GM18873 (cell line): ENCODE data around the gene CCDC15.
"Not testable (repeated sequence)": the region's sequence is repeated elsewhere in the genome, so short reads cannot be mapped to it uniquely, and the experiment has no call there.

Experiments used
- ATAC-seq: cut with Tn5 transposase; IDR thresholded peaks from one replicate; pipeline ENCODE4 v1.9.1; 2021; ENCODE audit warnings: mild to moderate bottlenecking, moderate library complexity, moderate number of reproducible peaks; ENCODE audit not compliant: unreplicated experiment, low FRiP score

The CCDC15 gene

GRCh38 chr11:125079151-125079877, 125.3 kb downstream of the CCDC15 start:
- no peak for ATAC-seq

GRCh38 chr11:125079878-125080530, 126.0 kb downstream of the CCDC15 start:
- no peak for ATAC-seq

DNA sequence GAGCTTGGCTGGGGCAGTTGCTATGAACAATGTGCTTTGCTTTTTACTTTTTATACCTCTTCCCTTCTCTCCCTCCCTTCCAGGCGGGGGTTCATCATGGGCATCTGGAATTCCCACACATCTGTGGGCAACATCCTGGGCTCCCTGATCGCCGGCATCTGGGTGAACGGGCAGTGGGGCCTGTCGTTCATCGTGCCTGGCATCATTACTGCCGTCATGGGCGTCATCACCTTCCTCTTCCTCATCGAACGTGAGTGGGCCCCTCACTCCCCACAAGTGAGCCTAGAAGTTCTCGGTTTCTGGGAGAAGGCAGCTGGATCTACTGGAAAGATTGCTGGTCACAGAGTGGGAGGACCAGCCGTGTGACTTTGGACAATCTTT, 126.5 kb downstream of the CCDC15 start:
- ATAC-seq = no peak

GRCh38 chr11:125081098-125081798, 127.2 kb downstream of the CCDC15 start:
- no peak for ATAC-seq

DNA sequence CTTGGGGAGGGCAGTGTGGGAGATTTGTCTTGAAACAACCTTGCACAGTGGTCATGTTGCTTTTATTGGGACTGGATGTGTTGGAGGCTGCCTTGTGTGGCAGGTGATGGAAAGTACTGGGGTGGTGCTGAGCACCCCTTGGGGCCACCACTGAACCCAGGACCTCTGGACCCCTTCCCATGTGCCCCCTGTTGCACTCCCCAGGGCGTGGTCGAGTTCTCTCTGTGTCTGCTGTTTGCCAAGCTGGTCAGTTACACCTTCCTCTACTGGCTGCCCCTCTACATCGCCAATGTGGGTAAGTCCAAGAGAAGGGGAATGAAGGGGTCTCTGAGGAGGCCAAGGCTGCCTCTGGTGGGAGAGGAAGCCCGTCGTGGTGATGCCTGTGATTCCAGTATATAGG, 128.0 kb downstream of the CCDC15 start:
- no peak for ATAC-seq

- ATAC-seq = no peak
Measured at GRCh38 chr11:125082611-125083311, 128.8 kb downstream of the CCDC15 start.

GRCh38 chr11:125083312-125084056, 129.5 kb downstream of the CCDC15 start:
- ATAC-seq = no peak

- ATAC-seq = no peak
Measured at GRCh38 chr11:125084057-125084416, 130.0 kb downstream of the CCDC15 start.

- ATAC-seq = no peak
Measured at GRCh38 chr11:125084761-125085231, 130.8 kb downstream of the CCDC15 start.

DNA sequence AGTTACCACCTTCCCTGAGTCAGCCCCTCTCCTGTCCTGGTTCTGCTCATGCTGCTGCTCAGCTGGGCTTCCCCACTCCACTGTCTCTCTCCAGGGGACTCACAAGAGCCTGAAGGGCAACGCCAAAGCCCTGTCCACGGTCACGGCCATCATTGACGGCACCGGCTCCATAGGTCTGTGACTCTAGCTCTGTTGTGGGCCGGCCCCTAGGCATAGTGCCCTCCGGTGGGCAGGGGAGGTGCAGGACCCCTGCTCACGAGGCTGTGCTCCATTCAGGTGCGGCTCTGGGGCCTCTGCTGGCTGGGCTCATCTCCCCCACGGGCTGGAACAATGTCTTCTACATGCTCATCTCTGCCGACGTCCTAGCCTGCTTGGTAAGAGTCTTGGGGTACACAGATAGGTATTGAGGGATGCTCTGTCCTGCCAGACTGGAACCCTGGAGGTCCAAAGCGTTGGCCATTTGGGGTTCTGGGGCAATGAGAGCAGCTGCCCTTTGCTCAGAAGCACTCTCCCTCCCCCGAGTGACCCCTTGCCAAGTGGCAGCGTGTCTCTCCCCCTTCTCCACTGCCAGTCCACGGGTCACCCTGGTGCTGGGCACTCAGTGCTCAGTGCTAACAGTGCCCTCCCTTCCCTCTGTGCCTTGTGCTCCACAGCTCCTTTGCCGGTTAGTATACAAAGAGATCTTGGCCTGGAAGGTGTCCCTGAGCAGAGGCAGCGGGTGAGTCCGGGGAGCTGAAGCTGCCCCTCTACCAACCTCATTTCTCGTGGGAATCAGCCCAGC, 131.5 kb downstream of the CCDC15 start:
- no peak for ATAC-seq

GRCh38 chr11:125086633-125087296, 132.8 kb downstream of the CCDC15 start:
- ATAC-seq = no peak

- ATAC-seq = no peak
Measured at GRCh38 chr11:125088123-125088522, 134.1 kb downstream of the CCDC15 start.

GRCh38 chr11:125088576-125089455, 134.8 kb downstream of the CCDC15 start:
- ATAC-seq = no peak

DNA sequence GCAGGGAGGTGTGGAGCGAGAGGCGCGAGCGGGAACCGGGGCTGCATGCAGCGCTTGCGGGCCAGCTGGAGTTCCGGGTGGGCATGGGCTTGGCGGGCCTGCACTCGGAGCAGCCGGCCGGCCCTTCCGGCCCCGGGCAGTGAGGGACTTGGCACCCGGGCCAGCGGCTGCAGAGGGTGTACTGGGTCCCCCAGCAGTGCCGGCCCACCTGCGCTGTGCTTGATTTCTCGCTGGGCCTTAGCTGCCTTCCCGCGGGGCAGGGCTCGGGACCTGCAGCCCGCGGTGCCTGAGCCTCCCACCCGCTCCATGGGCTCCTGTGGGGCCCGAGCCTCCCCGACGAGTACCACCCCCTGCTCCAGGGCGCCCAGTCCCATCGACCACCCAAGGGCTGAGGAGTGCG, 135.5 kb downstream of the CCDC15 start:
- not testable (repeated sequence) for ATAC-seq

DNA sequence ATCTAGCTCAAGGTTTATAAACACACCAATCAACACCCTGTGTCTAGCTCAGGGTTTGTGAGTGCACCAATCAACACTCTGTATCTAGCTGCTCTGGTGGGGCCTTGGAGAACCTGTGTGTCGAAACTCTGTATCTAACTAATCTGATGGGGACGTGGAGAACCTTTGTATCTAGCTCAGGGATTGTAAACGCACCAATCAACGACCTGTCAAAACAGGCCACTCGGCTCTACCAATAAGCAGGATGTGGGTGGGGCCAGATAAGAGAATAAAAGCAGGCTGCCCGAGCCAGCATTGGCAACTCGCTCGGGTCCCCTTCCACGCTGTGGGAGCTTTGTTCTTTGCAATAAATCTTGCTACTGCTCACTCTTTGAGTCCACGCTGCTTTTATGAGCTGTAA, 136.1 kb downstream of the CCDC15 start:
- ATAC-seq = not testable (repeated sequence)

GRCh38 chr11:125090816-125091215, 136.8 kb downstream of the CCDC15 start:
- ATAC-seq = no peak
